Fibroblast of skin of back (primary cell): ENCODE results near the gene RBM28.
"Not testable (repeated sequence)": the region's sequence is repeated elsewhere in the genome, so short reads cannot be mapped to it uniquely, and the experiment has no call there.

Experiments
- DNase-seq: peaks from one replicate; pipeline ENCODE4 v3.0.0-alpha.2; 2013

Gene RBM28

DNA sequence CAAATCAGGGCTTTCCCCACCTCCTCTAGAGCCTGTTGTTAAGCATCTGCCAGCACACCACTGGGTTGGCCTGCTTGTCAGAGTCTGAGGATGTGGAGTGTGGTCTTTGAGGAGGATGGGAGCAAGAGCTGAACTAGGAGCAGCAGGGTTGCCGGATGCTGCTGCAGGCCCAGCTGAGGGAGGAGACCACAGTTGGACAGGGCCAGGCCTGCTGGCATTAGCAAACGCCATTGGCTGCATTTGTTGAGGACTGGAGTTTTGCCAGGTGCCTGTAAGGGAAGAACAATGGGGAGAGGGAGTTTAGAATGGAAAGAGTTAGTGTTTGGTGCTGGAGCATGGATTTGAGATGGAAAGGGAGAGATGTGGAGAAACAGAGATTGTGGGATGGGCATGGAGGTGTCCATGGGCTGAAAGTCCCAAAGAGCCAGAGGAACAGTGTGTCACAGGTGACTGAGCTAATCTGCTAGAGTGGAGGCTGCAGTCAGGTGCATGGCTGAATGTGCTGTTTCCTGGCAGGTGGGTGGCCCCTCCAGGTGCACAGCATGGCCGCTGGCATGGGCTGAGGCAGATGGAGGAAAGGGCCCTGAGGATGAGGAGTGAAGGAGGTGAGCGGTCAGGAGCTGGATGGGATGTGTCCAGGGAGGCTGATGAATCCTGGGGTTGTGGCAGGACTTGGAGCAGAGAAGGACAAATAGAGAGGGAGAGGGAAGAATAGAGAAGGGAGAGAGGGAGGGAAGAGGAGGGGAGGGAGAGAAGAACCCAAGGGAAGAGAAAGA, 61.9 kb downstream of the RBM28 start:
- no peak for DNase-seq

DNA sequence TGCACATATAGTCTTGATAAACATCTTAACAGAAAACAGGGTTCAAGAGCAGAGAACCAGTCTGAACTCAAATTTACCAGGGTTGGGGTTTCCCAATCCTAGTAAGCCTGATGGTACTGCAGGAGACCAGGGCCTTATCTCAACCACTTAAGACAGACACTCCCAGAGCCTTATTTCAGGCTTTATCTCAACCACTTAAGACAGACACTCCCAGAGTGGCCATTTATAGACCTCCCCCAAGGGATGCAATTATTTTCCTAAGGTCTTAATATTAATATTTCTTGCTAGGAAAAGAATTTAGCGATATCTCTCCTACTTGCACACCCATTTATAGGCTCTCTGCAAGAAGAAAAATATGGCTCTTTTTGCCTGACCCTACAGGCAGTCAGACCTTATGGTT, 63.3 kb downstream of the RBM28 start:
- not testable (repeated sequence) for DNase-seq

DNA sequence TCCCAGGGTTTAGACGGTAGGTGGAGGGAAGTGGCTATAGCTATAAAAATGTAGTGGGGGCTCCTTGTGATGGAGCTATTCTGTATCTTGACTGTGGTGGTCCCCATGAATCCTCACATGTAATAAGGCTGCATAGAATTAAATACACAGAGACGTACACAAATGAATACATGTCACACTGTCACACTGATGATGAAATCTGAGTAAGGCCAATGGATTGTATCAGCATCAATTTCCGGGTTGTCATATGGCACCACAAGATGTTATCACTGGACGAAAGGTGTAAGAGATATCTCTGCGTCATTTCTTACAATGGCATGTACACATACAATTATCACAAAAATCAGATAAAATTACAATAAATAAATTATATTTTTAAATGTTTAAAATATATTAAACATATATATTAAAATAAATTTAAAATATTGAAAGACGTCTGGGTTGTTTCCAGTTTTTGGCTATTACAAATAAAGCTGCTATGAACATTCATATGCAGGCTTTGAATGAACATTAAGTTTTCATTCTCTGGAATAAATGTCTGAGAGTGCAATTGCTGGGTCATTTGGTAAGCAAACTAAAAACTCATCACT, 64.5 kb downstream of the RBM28 start:
- no peak for DNase-seq

DNA sequence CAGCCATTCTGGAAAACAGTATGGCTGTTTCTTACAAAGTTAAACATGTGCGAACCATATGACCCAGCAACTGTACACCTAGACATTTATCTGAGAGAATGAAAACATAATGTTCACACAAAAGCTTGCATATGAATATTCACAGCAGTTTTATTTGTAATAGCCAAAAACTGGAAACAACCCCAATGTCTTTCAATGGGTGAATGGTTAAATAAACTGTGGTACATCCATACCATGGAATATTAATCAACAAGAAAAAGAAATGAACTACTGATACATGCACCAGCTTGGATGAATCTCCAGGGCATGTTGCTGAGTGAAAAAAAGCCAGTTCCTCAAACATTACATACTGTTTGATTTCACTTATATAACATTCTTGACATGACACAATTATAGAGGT, 65.3 kb downstream of the RBM28 start:
- DNase-seq: no peak

DNA sequence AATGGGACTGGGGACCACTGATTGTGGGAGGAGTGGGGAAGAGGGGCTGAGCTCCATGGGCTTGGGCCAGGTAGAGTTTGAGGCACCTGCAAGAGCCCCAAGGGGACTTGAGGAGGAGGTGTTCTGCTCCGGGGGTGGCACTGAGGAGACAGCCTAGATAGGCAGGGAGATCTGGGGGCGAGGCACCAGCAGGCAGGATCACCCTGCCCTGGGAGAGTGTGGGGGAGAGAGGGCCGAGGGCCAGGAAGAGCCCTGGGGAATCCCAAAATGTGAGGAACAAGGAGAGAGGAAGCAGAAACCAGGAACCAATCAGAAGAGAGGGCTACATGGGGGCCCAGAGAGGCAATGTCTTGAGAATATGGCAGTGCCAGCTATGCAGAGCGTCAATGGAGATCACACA, 68.0 kb downstream of the RBM28 start:
- no peak for DNase-seq

DNA sequence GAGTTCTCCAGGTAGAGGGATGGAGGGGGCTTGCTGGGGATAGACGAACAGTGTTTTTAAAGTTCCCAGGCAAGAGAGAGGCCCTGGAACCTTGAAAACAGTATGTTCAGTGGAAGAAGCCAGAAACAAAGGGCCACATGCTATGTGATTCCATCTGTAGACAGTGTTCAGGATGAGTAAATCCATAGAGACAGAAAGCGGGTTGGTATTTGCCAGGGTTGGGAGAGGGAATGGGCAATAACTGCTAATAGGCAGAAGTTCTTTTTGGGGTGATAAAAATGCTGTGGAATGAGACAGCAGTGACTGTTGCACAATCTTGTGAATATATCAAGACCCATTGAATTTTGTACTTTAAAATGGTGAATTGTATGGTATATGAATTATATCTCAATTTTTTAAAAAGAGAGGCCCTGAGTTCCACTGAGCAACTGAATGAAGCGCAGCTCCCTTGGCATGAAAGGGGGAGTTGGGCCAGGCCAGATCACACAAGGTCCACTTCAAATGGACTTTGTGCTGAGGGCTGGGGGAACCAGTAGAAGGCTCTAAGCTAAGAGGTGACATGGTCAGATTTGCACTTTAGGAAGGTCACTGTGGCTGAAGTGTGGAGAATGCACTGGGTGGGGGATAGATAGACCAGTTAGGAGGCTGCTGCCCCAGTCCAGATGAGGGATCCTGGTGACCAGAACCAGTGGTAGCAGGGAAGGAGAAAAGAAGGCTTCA, 68.7 kb downstream of the RBM28 start:
- DNase-seq: no peak

DNA sequence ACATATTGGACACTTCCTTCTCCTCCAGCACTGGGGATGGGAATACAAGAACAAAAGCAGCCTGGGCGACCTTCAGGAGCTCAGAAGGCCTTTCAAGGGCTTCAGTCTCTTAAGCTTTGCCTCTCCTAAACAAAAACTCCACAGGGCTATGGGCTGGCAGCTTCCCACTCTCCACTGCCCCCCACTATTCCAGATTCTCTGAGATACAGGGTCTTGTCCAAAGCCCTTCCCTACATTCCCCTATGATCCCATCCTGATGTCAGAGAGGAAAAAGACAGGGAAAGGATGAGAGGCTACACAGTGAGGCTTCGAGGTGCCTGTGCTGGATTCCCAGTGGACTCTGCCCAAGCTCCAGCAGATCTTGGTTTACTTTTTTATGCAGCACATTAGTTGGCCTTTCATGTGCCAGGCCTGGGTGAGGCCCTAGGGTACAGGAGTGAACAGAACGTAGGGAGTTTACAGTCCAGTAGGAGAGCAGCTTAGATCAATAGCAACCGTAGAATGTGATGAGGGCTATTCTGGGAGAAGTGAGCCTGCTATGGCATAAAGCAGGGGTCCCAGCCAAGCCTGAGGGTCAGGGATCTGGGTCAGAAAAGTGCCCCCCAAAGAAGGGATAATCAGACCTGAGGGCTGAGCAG, 69.3 kb downstream of the RBM28 start:
- DNase-seq: no peak

DNA sequence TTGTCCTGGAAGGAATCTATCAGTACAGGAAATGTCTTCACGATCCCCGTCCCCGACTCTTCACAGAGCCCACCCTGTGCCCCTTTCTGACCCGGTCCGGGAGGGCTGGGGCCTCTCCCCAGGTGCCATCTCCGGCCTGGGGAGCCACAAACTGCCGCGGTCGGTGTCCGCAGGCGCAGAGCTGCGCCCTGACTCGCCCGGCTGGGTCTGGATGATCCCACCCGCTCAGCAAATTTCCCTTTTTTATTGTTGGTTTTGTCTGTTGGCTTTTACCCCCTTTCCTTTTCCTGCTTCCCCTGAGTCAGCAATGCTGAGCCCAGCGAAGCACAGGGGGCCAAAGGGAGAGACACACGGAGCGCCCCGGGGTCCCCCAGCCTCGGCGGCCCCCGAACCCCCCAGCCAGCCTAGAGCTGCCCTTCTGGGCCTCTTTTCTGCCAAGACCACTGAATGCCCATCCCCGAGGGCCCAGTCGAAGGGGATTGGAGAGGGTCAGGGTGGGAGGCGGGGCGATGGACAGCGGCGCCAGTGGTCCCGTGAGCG, 71.7 kb downstream of the RBM28 start:
- DNase-seq: no peak

DNA sequence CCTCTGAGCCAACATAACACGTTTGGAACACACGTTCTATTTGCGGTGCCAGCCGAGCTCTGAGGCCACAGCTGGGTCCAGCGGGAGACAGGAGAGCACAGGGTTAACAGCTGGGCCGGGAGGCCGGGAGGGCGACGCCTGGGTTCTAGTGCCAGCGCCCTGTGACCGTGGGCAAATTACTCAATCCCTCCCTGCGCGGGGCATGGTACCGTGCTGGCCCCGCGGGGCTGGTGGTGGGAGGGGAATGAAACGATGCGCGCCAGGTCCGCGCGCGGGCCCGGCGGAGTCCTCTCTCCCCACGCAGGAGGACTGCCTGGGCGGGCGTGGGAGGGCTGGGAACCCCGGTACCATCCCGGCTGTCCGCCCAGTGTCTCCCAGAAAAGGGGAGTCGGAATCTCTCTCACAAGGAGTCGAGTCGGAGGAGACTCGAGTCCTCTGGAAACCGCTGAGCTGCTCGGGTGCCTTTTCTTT, 72.2 kb downstream of the RBM28 start:
- no peak for DNase-seq

DNA sequence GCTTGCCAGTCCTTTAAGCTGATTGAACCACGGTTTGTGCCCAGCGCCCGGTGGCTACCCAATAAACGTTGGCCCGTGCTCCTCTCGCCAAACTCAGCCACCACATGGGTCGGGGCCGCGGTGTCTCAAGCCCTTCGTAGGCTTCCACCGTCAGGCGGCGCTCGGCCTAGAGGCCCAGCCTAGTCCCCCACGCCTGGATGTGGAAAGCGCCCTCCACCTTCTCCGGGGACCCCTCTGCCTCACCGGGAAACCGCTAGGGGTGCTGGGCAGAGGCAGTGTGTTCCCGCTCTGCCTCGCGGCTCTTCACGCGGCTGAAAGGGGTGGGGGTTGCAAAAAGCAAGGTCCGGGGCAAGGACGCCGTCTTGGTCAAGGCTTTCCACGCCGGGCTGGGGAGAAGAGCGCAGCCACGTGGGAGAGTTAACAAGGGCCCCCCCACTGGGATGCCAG, 72.9 kb downstream of the RBM28 start:
- DNase-seq: no peak

DNA sequence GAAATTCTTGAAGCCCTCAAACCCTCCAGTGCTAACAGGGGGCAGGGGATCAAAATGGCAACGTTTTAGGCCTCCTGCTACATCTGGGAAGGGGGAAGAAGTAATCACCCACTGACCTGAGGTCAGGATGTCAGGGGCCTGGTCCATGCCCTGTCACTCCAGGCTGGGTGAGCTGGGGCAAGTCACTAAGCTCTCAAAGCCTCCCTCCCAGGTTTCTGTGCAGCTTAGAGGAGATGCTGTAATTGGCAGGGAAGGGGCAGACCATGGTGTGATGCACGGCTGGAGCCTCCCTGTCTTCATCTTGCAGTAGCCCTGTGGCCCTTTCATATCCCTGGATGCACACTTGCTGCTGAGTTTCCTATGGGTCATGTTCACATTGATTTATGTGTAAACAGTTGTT, 75.5 kb downstream of the RBM28 start:
- no peak for DNase-seq

DNA sequence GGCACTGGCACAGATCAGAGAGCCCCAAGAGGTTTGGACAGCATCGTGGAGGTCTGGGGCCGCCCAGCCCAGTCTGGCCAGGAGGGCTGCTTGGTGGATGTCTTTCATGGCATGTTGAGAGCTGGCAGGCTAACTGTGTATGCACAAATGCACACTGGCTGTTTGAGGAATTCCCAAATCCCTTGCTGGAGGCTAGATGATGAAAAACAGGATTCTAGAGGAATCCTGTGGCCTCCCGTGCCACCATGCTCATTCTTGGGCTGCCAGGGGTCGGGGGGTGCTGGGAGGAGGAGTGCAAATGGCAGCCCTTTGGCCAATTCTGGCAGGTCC, 76.1 kb downstream of the RBM28 start:
- no peak for DNase-seq

DNA sequence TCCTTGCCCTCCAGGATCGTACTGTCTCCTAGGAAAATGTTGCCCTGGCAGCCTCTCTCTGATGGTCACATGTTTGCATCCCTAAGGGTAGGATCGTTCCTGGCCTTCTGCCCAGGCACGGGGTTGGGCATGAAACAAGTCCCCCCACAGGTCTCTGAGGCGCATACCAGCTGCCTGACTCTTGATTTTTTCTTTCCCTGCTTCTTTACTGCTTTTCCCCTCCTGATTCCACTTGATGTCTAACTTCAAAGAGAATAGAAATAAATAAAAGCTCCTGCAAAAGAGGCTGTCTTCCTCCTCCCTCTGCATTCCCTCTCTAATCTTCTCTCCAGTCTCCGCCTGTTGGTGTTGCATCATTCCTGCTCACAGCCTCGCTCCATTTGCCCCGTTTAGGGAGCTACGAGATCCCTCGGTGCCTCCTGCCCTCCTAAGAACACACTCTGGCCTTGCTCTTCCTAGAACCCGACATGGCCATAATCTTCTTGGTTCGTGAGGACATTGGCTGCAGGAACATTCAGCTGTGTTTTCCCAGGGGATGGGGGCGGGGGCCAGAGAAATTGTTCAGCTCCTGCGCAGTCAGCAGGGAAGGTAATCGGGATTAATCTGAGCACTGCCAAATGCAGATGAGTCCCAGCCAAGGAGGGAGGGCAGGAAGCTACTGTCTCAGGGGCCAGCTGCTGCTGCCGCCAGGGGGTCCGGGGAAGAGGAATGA, 76.7 kb downstream of the RBM28 start:
- DNase-seq: peak; percentile 82

DNA sequence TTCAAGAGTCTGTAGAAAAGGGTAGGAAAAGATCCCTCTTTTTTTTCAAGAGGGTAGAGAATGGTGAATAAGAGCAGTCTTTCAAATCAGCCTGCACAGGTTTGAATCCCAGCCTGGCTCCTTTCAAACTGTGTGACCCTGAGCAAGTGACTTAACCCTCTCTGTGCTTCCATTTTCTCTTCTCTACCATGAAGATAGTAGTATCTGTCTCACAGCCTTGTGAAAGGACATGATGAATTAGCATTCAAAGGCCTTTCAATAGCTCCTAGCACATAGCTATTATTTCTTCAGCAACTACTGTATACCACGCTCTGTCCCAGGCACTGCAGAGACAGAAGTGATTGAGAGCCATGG, 77.2 kb downstream of the RBM28 start:
- DNase-seq: no peak

DNA sequence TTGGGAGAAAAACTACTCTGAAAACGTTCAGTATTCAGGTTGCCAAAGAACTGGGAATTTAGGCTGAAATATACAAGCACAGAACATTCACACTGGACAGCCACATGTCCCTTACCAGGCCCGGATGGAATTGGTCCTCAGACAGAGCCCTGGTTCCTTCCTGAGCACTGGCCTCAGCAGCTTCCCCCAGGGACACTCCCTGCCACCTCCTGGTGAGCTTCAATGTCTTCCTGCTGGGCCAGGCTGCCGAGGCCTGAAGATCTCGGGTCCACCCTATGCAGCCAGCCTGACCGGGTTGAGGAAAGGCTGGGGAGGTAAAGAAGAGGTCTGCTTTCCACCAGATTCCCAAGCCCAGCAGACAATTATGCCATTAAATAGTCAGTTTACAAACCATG, 77.8 kb downstream of the RBM28 start:
- no peak for DNase-seq

DNA sequence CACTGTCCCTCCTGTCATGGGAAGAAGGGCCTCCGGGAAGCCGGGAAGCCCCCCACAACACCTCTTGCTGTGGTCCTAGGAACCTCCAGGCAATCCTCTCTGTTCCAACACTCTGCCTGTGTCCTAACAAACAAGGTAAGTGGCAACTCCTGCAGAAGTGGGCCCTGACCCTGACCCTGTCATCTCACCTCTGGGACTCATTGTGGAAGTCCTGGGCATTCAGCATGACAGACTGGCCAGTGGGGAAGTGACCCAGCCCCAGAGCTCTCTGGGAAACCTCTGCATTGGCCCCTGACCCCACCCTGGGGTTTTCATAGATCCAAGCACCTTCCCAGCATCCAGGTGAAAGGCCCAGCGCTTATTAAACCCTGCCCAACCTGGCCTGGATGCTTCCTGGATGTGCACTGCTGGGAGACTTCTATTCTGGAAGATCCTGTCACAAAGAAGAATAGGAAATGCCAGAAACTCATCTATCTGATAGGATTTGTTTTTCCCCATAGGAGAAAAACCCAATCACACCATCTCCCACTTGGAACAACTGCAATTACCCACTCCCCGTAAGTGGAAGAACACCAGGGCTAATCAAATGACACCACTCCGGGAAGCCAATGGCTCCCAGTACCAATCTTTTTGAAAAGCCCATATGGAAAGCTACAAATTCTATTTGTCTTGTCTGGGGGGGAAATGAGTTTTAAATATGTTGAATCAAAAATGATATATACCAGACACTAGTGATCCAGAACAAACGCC, 78.4 kb downstream of the RBM28 start:
- DNase-seq: no peak

DNA sequence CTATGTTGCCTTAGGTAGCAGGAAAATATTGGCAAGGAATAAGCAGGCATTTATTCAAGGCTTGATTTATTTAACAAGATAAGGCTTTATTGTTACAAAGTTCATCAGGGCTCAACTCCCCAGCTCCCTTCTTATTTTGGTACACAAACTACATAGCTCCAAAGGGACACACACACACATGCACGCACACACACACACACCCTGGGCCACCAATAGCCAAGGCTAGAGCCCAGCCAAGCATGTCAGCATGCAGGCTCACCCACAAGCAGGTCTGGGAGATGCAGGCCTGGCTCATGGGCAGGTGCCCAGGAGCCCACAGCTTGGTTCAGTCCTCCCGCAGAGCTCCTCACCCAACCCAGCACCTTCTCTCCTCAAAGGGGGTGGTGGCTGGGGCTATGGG, 79.2 kb downstream of the RBM28 start:
- no peak for DNase-seq

DNA sequence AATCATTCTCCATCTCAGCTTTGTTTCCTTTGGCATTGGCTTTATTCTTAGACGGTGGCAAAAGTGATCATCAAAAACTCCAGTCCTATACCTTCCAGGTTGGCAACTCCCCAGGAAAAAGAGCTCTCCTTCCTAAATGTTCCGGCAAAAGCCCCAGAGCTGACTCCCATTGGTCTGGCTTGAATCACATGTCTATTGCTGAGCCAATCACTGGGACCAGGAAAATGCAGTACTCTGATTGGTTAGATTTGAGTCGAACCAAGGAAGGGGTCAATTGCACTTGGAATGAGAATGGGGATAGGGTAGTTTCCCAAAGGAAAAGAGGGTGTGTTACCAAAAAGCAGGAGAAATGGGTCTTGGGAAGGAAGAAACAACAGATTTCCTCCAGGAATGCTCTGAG, 80.3 kb downstream of the RBM28 start:
- DNase-seq: no peak

DNA sequence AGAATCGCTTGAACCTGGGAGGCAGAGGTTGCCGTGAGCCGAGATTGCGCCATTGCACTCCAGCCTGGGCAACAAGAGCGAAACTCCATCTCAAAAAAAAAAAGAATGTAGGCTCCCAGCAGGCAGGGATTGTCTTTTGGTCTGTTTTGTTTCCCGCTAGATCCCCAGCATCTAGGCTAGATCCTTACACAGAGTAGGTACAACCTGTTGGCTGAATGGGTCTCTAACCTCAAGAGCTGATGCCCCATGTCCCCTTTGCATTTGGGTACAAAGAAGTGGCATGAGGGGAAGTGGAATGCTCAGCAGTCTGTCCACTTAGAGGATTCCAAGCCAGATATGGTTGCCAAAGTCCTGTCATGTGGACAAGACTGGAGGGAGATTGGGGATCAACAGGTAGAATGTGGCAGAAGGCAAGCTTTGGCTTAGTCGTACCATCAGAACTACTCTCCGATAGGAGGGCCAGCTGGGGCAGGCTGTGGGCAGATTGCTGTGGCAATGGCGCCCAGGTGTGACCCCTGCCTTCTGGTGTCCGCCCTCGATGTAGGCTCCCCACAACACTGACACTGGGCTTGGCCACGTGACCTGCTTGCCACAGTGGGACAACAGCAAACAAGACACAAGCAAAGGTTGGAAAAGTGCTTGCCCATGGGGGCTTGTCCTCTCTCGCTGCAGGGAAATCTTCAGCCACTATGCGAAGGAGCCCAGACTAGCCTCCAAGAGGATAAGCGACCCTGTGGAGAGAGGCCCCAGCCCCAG, 81.3 kb downstream of the RBM28 start:
- no peak for DNase-seq

DNA sequence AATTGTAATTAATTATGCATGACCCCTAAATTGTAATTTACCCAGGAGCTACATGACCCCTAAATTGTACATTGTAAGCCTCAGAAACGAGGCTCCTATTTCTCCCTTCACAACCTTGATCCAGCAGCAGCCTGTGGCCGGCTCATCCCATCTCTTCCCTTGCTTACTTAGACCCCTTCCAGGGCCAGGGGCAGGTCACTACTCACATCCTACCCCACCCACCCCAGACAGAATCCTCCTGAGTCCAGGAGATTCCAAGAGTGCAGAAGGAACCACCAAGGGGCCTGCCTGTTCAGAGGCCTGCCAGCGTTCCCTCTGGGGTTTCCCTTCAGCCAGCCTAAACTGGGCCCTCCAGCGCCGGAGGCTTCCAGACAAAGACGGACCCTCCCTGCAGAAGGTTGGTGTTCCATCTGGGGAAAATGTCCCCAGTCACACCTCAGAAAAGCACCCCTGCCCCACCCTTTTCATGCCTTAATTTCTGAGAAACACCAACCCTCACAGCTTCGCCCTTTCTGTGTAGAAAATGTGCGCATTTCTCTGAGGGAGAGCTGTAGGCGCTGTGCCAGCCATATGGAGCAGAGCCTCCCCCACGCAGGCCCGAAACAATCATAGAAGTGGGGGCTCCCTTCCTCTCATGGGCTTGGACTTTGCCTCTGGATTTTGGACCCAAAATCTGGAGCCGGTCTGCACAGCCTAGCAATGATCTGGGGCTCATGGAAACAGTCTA, 83.5 kb downstream of the RBM28 start:
- DNase-seq: no peak
